SW480 (cell line): ENCODE measurements around the gene AUTS2.

Experiments
- DNase-seq: peaks from one replicate; pipeline ENCODE4 v3.0.0-alpha.2; 2016; ENCODE audit warnings: low spot score

The AUTS2 gene

GRCh38 chr7:70556761-70557160 lies 958.5 kb downstream of the AUTS2 start:
- DNase-seq: no peak

GRCh38 chr7:70557338-70557737 lies 959.1 kb downstream of the AUTS2 start:
- no peak for DNase-seq

- DNase-seq: no peak
Measured at GRCh38 chr7:70559815-70560214, 961.5 kb downstream of the AUTS2 start.

- DNase-seq: no peak
Measured at GRCh38 chr7:70563960-70564359, 965.7 kb downstream of the AUTS2 start.

- DNase-seq: no peak
Measured at GRCh38 chr7:70565721-70566370, 967.6 kb downstream of the AUTS2 start.

- DNase-seq: no peak
Measured at GRCh38 chr7:70566671-70567070, 968.4 kb downstream of the AUTS2 start.

GRCh38 chr7:70568674-70569334 lies 970.5 kb downstream of the AUTS2 start:
- no peak for DNase-seq

GRCh38 chr7:70569335-70569819 lies 971.1 kb downstream of the AUTS2 start:
- no peak for DNase-seq

- DNase-seq: no peak
Measured at GRCh38 chr7:70570029-70570428, 971.8 kb downstream of the AUTS2 start.

GRCh38 chr7:70570961-70571360 lies 972.7 kb downstream of the AUTS2 start:
- DNase-seq: no peak

- DNase-seq: peak; percentile 33
Measured at GRCh38 chr7:70571403-70571934, 973.2 kb downstream of the AUTS2 start.

GRCh38 chr7:70571961-70572360 lies 973.7 kb downstream of the AUTS2 start:
- DNase-seq: no peak

GRCh38 chr7:70572571-70572970 lies 974.3 kb downstream of the AUTS2 start:
- no peak for DNase-seq

- no peak for DNase-seq
Measured at GRCh38 chr7:70573071-70573661, 974.9 kb downstream of the AUTS2 start.

GRCh38 chr7:70573696-70574095 lies 975.4 kb downstream of the AUTS2 start:
- no peak for DNase-seq

GRCh38 chr7:70574314-70574834 lies 976.1 kb downstream of the AUTS2 start:
- DNase-seq: no peak

GRCh38 chr7:70574970-70575799 lies 976.9 kb downstream of the AUTS2 start:
- peak; percentile 86 for DNase-seq

GRCh38 chr7:70577078-70577477 lies 978.8 kb downstream of the AUTS2 start:
- no peak for DNase-seq

- no peak for DNase-seq
Measured at GRCh38 chr7:70578131-70578530, 979.9 kb downstream of the AUTS2 start.

- no peak for DNase-seq
Measured at GRCh38 chr7:70579397-70580097, 981.3 kb downstream of the AUTS2 start.

- no peak for DNase-seq
Measured at GRCh38 chr7:70580161-70580560, 981.9 kb downstream of the AUTS2 start.
